Measurements from ENCODE around the gene ZBTB49.
"Not testable (repeated sequence)": the region's sequence is repeated elsewhere in the genome, so short reads cannot be mapped to it uniquely, and the experiment has no call there.

ZBTB49 gene, protein sequence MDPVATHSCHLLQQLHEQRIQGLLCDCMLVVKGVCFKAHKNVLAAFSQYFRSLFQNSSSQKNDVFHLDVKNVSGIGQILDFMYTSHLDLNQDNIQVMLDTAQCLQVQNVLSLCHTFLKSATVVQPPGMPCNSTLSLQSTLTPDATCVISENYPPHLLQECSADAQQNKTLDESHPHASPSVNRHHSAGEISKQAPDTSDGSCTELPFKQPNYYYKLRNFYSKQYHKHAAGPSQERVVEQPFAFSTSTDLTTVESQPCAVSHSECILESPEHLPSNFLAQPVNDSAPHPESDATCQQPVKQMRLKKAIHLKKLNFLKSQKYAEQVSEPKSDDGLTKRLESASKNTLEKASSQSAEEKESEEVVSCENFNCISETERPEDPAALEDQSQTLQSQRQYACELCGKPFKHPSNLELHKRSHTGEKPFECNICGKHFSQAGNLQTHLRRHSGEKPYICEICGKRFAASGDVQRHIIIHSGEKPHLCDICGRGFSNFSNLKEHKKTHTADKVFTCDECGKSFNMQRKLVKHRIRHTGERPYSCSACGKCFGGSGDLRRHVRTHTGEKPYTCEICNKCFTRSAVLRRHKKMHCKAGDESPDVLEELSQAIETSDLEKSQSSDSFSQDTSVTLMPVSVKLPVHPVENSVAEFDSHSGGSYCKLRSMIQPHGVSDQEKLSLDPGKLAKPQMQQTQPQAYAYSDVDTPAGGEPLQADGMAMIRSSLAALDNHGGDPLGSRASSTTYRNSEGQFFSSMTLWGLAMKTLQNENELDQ

GRCh38 chr4:4289941-4290850 is at the start of gene ZBTB49, which contains the start of gene LYAR:
ZBTB49 (plus strand) TSS chr4:4290251; CDS start chr4:4299946, 9,695 bp downstream.
LYAR (minus strand) TSS chr4:4290154; CDS start chr4:4283742, 6,412 bp downstream.
- FAIRE-seq (peak; percentile 97), DNase-seq (ENCODE audit: insufficient read length, low spot score) (peak; percentile 93)

DNA sequence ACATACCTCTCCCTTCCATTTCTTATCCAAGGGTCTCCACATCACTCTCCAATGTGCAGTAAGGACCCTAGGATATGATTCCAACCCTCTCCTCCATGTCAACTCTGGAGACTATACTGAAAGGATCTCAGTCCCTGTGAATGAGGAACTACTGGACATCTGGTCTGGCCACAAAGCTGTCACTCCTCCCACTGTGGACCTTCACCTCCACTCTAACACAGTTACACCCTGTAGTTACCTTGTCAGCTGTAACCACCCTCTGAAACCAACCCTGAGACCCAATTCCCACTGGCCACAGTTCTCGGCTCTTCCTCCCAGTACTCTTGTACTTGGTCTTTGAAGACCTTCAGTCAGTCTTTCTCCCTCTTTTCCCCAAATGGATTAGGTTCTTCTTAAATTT is 44.9 kb upstream of the ZBTB49 start:
- DNase-seq (ENCODE audit: insufficient read length, low spot score) (no peak), FAIRE-seq (no peak)

- no peak for DNase-seq (ENCODE audit: insufficient read length, low spot score)
- FAIRE-seq, result no peak
Measured at GRCh38 chr4:4247696-4248028, 42.4 kb upstream of the ZBTB49 start.

DNA sequence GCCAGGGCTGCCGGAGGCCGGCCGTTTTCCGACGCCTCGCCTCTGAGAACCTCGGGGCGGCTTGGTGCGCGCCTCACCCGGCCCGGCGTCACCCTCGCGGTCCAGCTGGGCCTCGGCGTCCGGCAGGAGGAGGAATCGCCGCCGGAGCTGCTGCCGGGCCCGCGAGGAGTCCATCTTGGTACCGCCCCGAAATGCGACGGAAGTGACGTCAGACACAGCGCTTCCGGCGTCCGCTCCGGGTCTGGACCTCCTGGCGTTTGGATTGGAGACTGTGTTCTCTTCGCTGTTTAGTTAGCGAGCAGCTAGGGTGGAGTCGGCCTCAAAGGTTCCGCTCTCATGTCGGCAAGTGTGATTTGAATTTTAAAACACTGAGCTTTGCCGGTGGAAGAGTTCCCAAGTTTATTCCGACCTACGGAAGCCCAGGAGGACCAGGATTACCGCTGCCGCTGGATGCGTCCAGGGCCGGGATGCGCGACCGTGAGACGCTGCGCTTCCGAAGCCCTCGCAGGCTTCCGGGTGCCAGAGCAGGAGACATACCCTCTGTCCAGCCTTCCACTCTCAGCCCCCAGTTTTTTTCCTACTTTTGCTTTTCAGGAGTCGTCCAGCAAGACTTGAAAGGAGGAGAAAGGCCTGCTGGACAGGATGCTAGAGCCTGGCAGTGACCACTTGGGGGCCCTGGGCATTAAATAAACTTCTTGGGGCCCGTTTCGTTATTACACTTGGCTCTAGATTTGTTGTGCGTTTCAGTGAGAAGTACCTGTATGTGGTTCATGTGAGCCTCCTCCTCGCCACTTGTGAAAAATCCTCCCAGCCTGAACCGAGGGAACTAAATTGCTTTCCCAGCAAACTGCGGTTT is 41.8 kb upstream of the ZBTB49 start, which contains the start of gene TMEM128:
Gene TMEM128, minus strand, starts transcription at position 195 of the 856 bp plus-strand sequence. Its CDS starts 21 bp downstream, at position 174.
- DNase-seq (ENCODE audit: insufficient read length, low spot score), result peak; percentile 95
- FAIRE-seq, result peak; percentile 58

DNA sequence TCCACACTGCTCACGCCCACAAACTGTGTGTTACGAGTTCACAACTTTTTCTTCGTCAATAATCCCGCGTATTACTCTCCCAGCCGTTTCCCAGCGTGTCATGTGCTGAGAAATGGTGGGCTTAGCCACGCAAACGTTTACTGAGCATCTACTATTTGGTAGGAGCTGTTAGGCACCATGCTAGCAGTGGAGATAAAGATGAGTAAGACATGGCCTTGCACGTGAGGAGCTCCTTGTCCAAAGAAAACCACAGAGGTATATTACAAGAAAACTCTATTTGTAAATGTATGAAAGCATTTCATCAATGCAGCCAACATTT is 41.2 kb upstream of the ZBTB49 start:
- DNase-seq (ENCODE audit: insufficient read length, low spot score), result no peak
- no peak for FAIRE-seq

GRCh38 chr4:4249342-4249741 is 40.7 kb upstream of the ZBTB49 start:
- DNase-seq (ENCODE audit: insufficient read length, low spot score); FAIRE-seq: not testable (repeated sequence)

DNA sequence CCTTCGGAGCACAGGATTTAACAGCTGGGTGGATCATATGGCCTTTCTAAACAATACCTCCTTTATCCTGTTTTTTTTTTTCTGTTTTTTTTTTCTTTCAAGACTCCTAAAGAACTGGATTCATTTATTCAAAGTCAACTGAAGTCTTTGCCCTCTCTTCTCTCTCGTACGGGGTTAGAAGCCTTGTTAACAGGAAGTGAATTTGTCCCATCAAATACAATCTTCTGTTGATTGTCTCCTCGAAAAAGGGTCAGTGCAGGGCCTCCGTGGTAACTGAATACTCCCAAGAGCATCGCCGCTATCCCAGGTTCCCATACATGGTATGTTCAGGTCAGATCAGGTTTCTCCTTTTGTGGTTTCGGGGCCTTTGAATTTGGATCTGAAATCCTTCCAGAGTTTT is 40.2 kb upstream of the ZBTB49 start:
- FAIRE-seq (no peak), DNase-seq (ENCODE audit: insufficient read length, low spot score) (no peak)

- no peak for FAIRE-seq
Measured at GRCh38 chr4:4254199-4254598, 35.9 kb upstream of the ZBTB49 start.

DNA sequence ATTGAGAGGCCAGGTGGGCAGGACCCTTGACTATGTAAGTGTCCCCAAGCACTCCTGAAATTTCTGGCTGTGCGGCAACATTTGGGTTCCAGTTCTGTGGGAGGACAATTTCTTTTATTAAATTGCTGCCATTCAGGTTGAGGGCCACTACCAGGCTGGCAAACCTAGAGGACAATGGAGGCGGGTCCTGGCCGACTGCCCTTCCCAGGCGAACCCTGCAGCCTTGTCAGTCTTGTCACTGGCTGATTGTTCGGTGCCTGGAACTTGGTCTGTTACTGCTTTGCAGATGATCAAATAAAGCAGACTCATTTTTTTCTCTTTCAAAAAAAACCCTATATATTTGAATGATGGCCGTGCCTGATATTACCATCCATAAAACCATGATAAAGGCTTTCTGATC is 35.4 kb upstream of the ZBTB49 start:
- FAIRE-seq (no peak), DNase-seq (ENCODE audit: insufficient read length, low spot score) (no peak)

More at GRCh38 chr4:4254199-4254598, 35.9 kb upstream of the ZBTB49 start:
- DNase-seq (ENCODE audit: insufficient read length, low spot score), result no peak

DNA sequence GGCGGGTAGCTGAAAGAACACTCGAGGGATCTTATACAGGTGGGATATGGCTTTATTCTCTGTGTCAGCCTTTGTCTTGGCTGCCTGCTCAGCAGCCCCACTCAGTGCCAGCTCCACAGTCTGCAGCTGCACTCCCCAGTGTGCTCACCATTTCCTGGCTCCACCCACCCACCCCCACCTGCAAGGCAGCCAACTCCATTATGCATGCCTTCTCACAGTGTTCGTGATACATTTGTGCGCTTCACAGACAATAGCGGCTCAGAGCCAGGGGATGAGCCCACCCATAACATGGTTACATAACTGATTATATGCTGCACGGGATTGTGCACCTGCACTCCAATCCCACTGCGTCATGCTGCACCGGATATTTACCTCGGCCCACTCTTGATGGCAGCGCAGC is 33.3 kb upstream of the ZBTB49 start:
- peak; percentile 20 for FAIRE-seq

GRCh38 chr4:4257705-4258104 is 32.3 kb upstream of the ZBTB49 start:
- not testable (repeated sequence) for DNase-seq (ENCODE audit: insufficient read length, low spot score); FAIRE-seq

More for the DNA sequence above, 33.3 kb upstream of the ZBTB49 start:
- DNase-seq (ENCODE audit: insufficient read length, low spot score), result no peak

DNA sequence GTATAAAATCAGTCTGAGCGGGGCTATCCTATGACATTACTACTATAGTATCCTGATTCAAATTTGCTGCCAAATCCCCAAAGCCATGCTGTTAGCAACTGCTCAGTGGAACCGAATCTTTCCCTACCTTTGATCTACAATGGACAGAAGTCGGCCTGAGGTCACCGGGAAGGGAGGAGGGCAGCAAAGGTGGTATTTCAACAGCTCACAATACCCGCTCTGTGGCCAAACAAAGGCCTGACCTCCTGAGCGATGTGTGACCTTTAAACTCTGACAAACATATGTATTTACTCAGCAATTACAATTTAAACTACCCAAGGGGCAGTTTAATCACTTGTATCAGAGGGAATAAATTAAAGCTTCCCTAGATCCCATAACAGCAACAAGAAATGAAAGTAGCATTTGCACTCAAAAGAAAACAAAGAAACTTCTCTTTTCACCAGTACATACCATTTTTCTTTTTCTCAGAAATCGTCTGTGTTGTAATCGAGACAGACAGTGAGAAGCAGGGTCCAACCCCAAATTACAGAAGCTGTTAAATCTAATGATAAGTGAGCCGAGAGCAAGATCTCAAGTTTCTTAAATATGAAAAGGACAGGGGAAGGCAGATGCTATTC is 30.5 kb upstream of the ZBTB49 start:
- FAIRE-seq (no peak), DNase-seq (ENCODE audit: insufficient read length, low spot score) (no peak)

- FAIRE-seq (no peak), DNase-seq (ENCODE audit: insufficient read length, low spot score) (peak; percentile 63)
Measured at GRCh38 chr4:4260185-4260751, 29.8 kb upstream of the ZBTB49 start.

DNA sequence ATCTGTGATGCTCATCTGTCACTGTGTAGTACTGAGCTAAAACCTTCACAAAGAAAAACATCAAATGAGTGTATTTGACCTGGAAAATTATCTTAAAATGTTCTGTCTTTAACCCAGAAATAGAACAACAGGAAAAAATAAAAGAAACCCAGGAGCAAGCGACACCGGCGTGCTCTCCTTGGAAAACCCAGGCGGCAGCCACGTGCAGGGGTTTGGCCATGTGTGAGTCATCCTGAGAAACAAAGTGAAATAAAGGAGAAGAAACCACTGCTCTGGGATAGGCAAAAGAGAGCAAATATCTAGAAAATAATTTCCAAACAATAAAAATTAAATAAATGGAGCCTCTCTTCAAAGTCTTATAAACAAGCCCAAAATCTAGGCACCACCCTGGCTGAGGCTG is 22.1 kb upstream of the ZBTB49 start:
- FAIRE-seq, result no peak

GRCh38 chr4:4268776-4269175 is 21.3 kb upstream of the ZBTB49 start:
- FAIRE-seq (no peak), DNase-seq (ENCODE audit: insufficient read length, low spot score) (no peak)

More for the DNA sequence above, 22.1 kb upstream of the ZBTB49 start:
- no peak for DNase-seq (ENCODE audit: insufficient read length, low spot score)

DNA sequence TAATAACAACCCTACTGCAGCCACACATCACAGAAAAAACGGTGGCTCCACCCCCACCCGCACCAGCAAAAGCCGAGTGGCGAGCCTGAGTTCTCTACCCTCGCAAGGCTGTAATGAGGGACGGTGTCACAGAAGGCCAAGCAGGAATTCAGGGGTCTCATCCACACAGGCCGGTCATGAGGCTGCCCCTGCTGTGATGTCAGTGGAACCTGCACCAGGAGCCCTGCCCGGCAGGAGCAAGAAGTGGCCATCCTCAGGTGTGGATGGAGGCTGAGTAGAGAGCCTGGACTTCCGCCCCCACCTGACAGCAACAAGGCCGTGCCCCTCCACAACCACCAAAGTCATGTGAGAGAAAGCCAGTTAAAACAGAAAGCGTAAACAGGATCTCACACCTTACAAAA is 20.7 kb upstream of the ZBTB49 start:
- FAIRE-seq, result no peak

GRCh38 chr4:4269856-4270255 is 20.2 kb upstream of the ZBTB49 start:
- DNase-seq (ENCODE audit: insufficient read length, low spot score) (no peak), FAIRE-seq (no peak)

More for the DNA sequence above, 20.7 kb upstream of the ZBTB49 start:
- no peak for DNase-seq (ENCODE audit: insufficient read length, low spot score)

DNA sequence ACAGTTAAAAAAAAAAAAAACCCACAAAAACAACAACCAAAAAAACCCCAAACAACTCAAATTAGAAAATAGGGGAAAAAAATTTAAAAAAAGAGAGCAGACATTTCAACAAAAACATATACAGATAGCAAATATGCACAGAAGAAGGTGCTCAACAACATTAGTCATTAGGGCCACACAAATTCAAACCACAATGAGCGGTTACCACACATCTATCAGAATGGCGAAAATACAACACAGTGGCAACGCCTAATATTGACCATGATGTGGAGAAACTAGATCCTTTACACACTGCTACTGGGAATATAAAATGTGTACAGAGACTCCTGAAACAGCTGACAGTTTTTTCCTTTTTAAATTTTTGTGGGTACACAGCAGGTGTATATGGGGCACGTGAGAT is 19.5 kb upstream of the ZBTB49 start:
- DNase-seq (ENCODE audit: insufficient read length, low spot score), result no peak
- FAIRE-seq, result no peak

DNA sequence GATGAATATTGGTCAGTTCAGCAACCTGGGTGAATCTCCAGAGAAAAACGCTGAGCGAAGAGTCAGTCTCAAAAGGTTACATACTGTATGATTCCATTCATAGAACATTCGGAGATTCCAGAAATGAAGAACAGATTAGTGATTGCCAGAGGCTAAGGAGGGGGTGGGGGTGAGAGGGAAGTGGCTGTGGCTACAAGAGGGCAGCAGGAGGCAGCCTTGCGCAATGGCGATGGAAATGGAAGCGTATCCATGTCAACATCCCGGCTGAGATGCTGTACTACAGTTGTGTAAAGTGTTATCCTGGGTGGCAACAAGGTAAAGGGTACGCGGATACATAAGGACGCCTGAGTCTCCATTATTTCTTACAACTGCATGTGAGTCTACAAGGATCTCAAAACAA is 18.1 kb upstream of the ZBTB49 start:
- FAIRE-seq (no peak), DNase-seq (ENCODE audit: insufficient read length, low spot score) (no peak)

All from HTR-8/SVneo (cell line).